Heart right ventricle (tissue), 16 donors: ENCODE results near the gene TMEM181. TPM values are rescaled to one million over a fixed set of nuclear protein-coding genes. Genes with fewer than 3 reads are reported as not detected.

Experiments used
- ATAC-seq, 8 donors: fragments of 200-7000 bp; cut with Tn5 transposase; one replicate each; pipeline ENCODE4 v1.9.1; 2020; ENCODE audit warnings: mild to moderate bottlenecking in 8 of 8, moderate library complexity in 8 of 8, moderate number of reproducible peaks in 1 of 8
- DNase-seq, 2 donors: peaks; one replicate each; pipeline ENCODE4 v3.0.0-alpha.2; 2020
- H3K27ac ChIP-seq, 10 donors: fragments of 200-600 bp; sonication (generic) in 2 of 10; one replicate each; pipeline versions ENCODE4 v1.5.0 to v1.8.0; 2020 to 2022; ENCODE audit warnings: mild to moderate bottlenecking in 3 of 10
- H3K27me3 ChIP-seq, 7 donors: fragments of 200-600 bp; one replicate each; pipeline ENCODE4 v1.8.0; 2021 to 2022; ENCODE audit warnings: mild to moderate bottlenecking in 2 of 7
- H3K36me3 ChIP-seq, 9 donors: fragments of 200-600 bp; sonication (generic) in 1 of 9; one replicate each; pipeline versions ENCODE4 v1.5.0 to v1.8.0; 2020 to 2022; ENCODE audit warnings: mild to moderate bottlenecking in 2 of 9
- H3K4me1 ChIP-seq, 9 donors: fragments of 200-600 bp; sonication (generic) in 1 of 9; one replicate each; pipeline versions ENCODE4 v1.5.0 to v1.8.0; 2020 to 2022; ENCODE audit warnings: mild to moderate bottlenecking in 4 of 9
- H3K4me3 ChIP-seq, 10 donors: fragments of 200-600 bp; sonication (generic) in 2 of 10; one replicate each; pipeline versions ENCODE4 v1.5.0 to v1.8.0; 2020 to 2022; ENCODE audit warnings: mild to moderate bottlenecking in 7 of 10, moderate library complexity in 2 of 10
- H3K9me3 ChIP-seq, 11 donors: fragments of 200-600 bp in 10 of 11; sonication (generic) in 2 of 11; one replicate each; pipeline versions ENCODE4 v1.5.0 to v1.8.0; 2013 to 2022; ENCODE audit warnings: mild to moderate bottlenecking in 2 of 11, control low read depth in 1 of 11, moderate library complexity in 1 of 11
- CTCF ChIP-seq, 9 donors: fragments of 200-600 bp; sonication (generic) in 2 of 9; IDR thresholded peaks; one replicate each; pipeline versions ENCODE4 v1.5.0 to v1.8.0; 2021 to 2022; ENCODE audit warnings: antibody characterized with exemption in 9 of 9, mild to moderate bottlenecking in 5 of 9, moderate library complexity in 1 of 9
- WGBS, 2 donors: extraction: QIAGEN DNeasy Blood & Tissue Kit; methylation state at CpG; one replicate each; pipeline ENCODE4 v1.1.7; 2013; ENCODE audit warnings: inconsistent platforms in 1 of 2; 5-methylcytosine and 5-hydroxymethylcytosine counted together
- intact Hi-C, 10 donors: fragments of 100-400 bp; cut with DNase I; formaldehyde crosslinking; loops; one replicate each; pipeline versions ENCODE4 v1.11.1 to v1.14.2; 2022
- polyA plus RNA-seq, 2 donors: library from polyadenylated mRNA; stranded (reverse); fragments of 200-250 nt; gene quantifications; one replicate each; pipeline ENCODE4 v1.2.3, GENCODE V29; 2013
- total RNA-seq, 10 donors: library from RNA; stranded (reverse); fragmentation: NEBNext Ultra II Directional in 3 of 10; extraction: Animal tissue kit (Norgen Biotek cat#: 25700) in 3 of 10; gene quantifications; one replicate each; pipeline versions ENCODE4 v1.2.1 to v1.2.4, GENCODE V29; 2021 to 2023
- donor health status: Arrhythmogenic right ventricular cardiomyopathy.
- donor health status: ischemic (EF 13 %, LVEDD 7.1; RV severe dilation, severe dysfunction).
- donor health status: healthy with polysubstance abuse.
- donor health status: DM: no; HTN: yes; CAD: no.
- donor health status: DM: no; HTN: no; CAD: no.
- donor health status: ischemic (EF 25% LVEDD 6.9; RV normal size, moderate dysfunction).
- donor health status: ischemic (EF 25% LVEDD 5.7; RV mildly dilated, moderate dysfunction).
- donor health status: healthy.
- donor health status: DM: yes; HTN: yes; CAD: no.
- donor health status: Ischemic cardiomyopathy.
- donor health status: ischemic (EF 35%, LVEDD 5.7; RV mildly dilated, moderate dysfunction).
- donor health status: nonischemic (EF 11% LVEDD 7.7; RV severe dilation, severe dysfunction).
- donor health status: DM: yes; HTN: yes; CAD: no.
- donor health status: PGD.
- donor health status: ischemic (EF 29% LVEDD 5.4; RV normal size, mild dysfunction).
- donor health status: nonischemic (EF 23%, LVEDD 6.1; RV moderate dilation, normal function).

TMEM181 gene
- total and polyA plus RNA-seq, 12 donors: 5.9 to 13.4 (median 9.6) TPM

- no peak overlapping the region for H3K4me3 ChIP-seq
- H3K27ac ChIP-seq: no peak overlapping the region
- intact Hi-C loops: no loop called here
- H3K9me3 ChIP-seq: no peaks in the 10 kb centered on the region
- H3K4me1 ChIP-seq: peaks cover 0 to 17% (median 13%) of the 10 kb centered on the region in 9 donors
- no peaks in the 10 kb centered on the region for H3K36me3 ChIP-seq
- no peak for DNase-seq
- H3K27me3 ChIP-seq: peaks cover 0 to 52% (median 5%) of the 10 kb centered on the region in 7 donors
- WGBS, 2 donors: 77 to 78% methylated on average over 7 of the region's 7 CpGs
- ATAC-seq: no peak
- TF ChIP-seq CTCF (IDR thresholded peaks at IDR 0.05): no peak
These were observed 20.5 kb upstream of the TMEM181 start for GRCh38 chr6:158539413-158539812.

- no peak for TF ChIP-seq CTCF (IDR thresholded peaks at IDR 0.05)
- Histone ChIP-seq H3K4me1 (peaks cover 0 to 17% (median 13%) of the 10 kb centered on the region in 9 donors), H3K27ac (no peak overlapping the region), H3K36me3 (no peaks in the 10 kb centered on the region), H3K9me3 (no peaks in the 10 kb centered on the region), H3K4me3 (no peak overlapping the region), H3K27me3 (peaks cover 0 to 52% (median 5%) of the 10 kb centered on the region in 7 donors)
- intact Hi-C loops: no loop called here
- WGBS, 2 donors: 90 to 91% methylated on average over 6 of the region's 6 CpGs
- ATAC-seq: no peak
- DNase-seq: no peak
These were observed 20.0 kb upstream of the TMEM181 start for GRCh38 chr6:158539881-158540280.

- ATAC-seq (no peak), DNase-seq (no peak)
- Histone ChIP-seq H3K4me1 (no peaks in the 10 kb centered on the region), H3K36me3 (no peaks in the 10 kb centered on the region), H3K4me3 (no peak overlapping the region), H3K27me3 (peaks cover 0 to 17% (median 0%) of the 10 kb centered on the region in 7 donors), H3K27ac (no peak overlapping the region), H3K9me3 (no peaks in the 10 kb centered on the region)
- TF ChIP-seq CTCF (IDR thresholded peaks at IDR 0.05): no peak
- intact Hi-C loops: no loop called here
- WGBS, 2 donors: 80 to 81% methylated on average over 12 of the region's 12 CpGs
These were observed 16.2 kb upstream of the TMEM181 start for GRCh38 chr6:158543606-158544185.

GRCh38 chr6:158544428-158544827, 15.5 kb upstream of the TMEM181 start:
- intact Hi-C loops: no loop called here
- ATAC-seq: no peak
- Histone ChIP-seq H3K27ac (no peak overlapping the region), H3K4me1 (no peaks in the 10 kb centered on the region), H3K36me3 (no peaks in the 10 kb centered on the region), H3K9me3 (no peaks in the 10 kb centered on the region), H3K4me3 (no peak overlapping the region), H3K27me3 (peaks cover 0 to 10% (median 0%) of the 10 kb centered on the region in 7 donors)
- TF ChIP-seq CTCF (IDR thresholded peaks at IDR 0.05): no peak
- WGBS, 2 donors: 88 to 89% methylated on average over 12 of the region's 12 CpGs
- DNase-seq: no peak
